GM12874 (cell line): ENCODE data around the gene TBC1D20.

ENCODE experiments used
- CTCF ChIP-seq: IDR thresholded peaks from 2 replicates; pipeline ENCODE4 v1.5.1; 2011; ENCODE audit warnings: low read depth, mild to moderate bottlenecking, control low read depth, low read length, moderate library complexity; ENCODE audit not compliant: insufficient read depth

Gene TBC1D20

GRCh38 chr20:445514-446336 is 16.6 kb downstream of the TBC1D20 start:
- no peak for TF ChIP-seq CTCF

DNA sequence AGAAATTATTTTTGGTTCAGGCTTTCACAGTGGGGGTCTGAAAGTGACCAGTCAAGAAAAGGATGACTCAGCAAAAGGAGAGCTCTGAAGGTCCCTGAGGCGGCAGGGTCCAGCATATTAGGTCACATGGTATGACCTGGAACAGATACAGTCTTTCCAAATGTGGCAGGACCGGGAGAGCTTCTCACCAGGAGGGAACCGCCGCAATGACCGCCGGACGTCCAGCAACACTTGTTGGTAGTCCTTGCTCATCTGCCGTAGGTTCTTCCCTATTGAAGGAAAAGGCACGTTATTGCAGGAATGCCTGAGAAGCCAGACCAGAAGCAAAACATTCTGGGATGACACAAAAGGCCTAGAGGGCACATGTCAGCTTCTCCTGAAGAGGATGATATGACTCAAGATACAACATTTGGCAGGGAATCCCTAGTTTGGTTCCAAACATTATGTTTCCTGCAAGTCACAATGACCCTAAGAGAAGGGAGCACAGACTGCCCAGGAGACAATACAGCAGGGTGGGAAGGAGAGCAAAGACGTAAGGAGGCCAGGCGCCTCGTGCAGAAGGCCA is 17.4 kb downstream of the TBC1D20 start:
- no peak for TF ChIP-seq CTCF

- TF ChIP-seq CTCF, result no peak
These were observed 18.2 kb downstream of the TBC1D20 start for GRCh38 chr20:444117-444516.

DNA sequence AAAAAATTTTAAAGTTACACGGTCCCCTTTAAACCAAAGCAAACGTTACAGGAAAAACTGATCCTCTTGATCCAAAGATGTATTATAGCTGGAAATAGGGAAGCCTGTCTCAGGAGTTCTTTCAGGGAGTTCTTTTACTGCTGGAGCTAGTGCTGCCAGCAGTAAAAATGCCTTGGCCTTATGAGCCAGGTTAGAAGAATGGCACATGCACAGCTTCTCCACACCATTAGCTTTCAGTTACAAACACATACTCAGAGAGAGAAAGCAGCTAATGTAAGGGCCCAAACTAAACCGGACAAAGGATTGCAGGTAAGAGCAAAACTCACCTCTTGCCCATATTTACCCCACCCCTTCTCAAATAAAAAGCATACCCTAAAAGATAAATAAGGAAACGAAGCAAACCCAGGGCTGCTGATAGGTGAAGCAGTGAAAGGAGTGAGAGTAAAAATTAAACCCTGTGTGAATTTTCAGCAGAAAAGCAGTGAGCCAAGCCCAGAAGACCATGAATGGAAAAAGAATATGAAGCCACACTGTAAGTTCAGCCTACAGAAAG is 19.0 kb downstream of the TBC1D20 start:
- TF ChIP-seq CTCF, result no peak

DNA sequence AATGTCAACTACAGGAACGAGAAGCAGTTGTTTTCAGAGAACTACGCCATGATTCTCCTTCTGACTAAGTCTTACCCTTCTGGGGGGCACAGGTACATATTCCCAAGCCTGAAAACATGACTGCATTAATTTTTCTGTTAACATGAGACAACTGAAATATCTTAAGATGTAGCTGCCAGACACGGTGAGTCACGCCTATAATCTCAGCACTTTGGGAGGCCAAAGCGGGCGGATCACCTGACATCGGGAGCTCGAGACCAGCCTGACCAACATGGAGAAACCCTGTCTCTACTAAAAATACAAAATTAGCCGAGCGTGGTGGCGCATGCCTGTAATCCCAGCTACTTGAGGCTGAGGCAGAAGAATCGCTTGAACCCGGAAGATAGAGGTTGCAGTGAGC is 21.7 kb downstream of the TBC1D20 start:
- no peak for TF ChIP-seq CTCF

- no peak for TF ChIP-seq CTCF
These were observed 22.2 kb downstream of the TBC1D20 start for GRCh38 chr20:440148-440547.

- no peak for TF ChIP-seq CTCF
These were observed 23.5 kb downstream of the TBC1D20 start for GRCh38 chr20:438571-439469.
